Loucy (cell line): ENCODE data around the gene SLC6A13.

Experiments used
- EZH2phosphoT487 ChIP-seq: fragments of 200-600 bp; IDR thresholded peaks from 2 replicates; pipeline ENCODE4 v1.6.1; 2018; ENCODE audit warnings: antibody characterized with exemption, mild to moderate bottlenecking, moderate library complexity, borderline replicate concordance
- TF ChIP-seq, protein P1 (sequence below): fragments of 200-600 bp; sonication (generic); conservative IDR thresholded peaks from 2 replicates; pipeline ENCODE4 v1.5.1; 2014; ENCODE audit warnings: mild to moderate bottlenecking, antibody characterized with exemption, low read length

DNA sequence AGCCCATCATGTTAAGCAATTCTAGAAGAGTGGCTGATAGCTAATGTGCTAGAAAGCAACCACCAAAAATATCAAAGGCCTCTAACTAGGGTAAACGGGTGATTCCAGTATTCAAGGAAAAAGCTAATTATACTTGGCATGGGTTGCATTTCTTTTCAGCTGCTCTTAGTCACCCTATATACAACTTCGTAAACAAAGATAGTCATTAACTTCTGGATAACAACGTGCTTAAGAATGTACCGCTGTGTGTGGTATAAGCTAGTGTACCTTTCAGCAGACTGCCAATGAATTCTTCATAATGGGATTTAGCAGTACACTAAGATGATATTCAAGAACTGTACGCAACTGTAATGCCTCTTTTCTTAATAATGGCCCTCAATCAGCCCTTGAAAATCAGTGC lies 42.2 kb upstream of the SLC6A13 start:
- TF ChIP-seq, protein P1, sequence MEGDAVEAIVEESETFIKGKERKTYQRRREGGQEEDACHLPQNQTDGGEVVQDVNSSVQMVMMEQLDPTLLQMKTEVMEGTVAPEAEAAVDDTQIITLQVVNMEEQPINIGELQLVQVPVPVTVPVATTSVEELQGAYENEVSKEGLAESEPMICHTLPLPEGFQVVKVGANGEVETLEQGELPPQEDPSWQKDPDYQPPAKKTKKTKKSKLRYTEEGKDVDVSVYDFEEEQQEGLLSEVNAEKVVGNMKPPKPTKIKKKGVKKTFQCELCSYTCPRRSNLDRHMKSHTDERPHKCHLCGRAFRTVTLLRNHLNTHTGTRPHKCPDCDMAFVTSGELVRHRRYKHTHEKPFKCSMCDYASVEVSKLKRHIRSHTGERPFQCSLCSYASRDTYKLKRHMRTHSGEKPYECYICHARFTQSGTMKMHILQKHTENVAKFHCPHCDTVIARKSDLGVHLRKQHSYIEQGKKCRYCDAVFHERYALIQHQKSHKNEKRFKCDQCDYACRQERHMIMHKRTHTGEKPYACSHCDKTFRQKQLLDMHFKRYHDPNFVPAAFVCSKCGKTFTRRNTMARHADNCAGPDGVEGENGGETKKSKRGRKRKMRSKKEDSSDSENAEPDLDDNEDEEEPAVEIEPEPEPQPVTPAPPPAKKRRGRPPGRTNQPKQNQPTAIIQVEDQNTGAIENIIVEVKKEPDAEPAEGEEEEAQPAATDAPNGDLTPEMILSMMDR: no peak
- TF ChIP-seq EZH2phosphoT487: no peak
